GM19351 (cell line): ENCODE measurements around the gene KIAA0319L.

Experiments
- ATAC-seq: cut with Tn5 transposase; IDR thresholded peaks from one replicate; pipeline ENCODE4 v1.9.1; 2021; ENCODE audit warnings: mild to moderate bottlenecking, moderate library complexity; ENCODE audit not compliant: unreplicated experiment

KIAA0319L gene

GRCh38 chr1:35564037-35564883 lies 7.1 kb upstream of the KIAA0319L start:
- no peak for ATAC-seq

- ATAC-seq: no peak
Observed at GRCh38 chr1:35563166-35563565, 6.0 kb upstream of the KIAA0319L start.

- no peak for ATAC-seq
Observed at GRCh38 chr1:35561972-35562680, 4.9 kb upstream of the KIAA0319L start.

GRCh38 chr1:35561297-35561971 lies 4.2 kb upstream of the KIAA0319L start:
- ATAC-seq: no peak

- no peak for ATAC-seq
Observed at GRCh38 chr1:35560256-35561225, 3.3 kb upstream of the KIAA0319L start.

GRCh38 chr1:35559317-35559944 lies 2.2 kb upstream of the KIAA0319L start:
- ATAC-seq: no peak

- no peak for ATAC-seq
Observed at GRCh38 chr1:35558374-35559316, 1.4 kb upstream of the KIAA0319L start.

GRCh38 chr1:35557611-35558373 lies 589 bp upstream of the KIAA0319L start, which contains the start of gene NCDN:
Gene NCDN (plus strand): TSS chr1:35557799. CDS start chr1:35558191, 392 bp downstream.
- peak; percentile 82 for ATAC-seq

- no peak for ATAC-seq
Observed at GRCh38 chr1:35556484-35557117, 602 bp downstream of the KIAA0319L start.

- no peak for ATAC-seq
Observed at GRCh38 chr1:35555601-35556477, 1.4 kb downstream of the KIAA0319L start.

GRCh38 chr1:35555212-35555584 lies 2.0 kb downstream of the KIAA0319L start:
- no peak for ATAC-seq

GRCh38 chr1:35554266-35555211 lies 2.7 kb downstream of the KIAA0319L start:
- no peak for ATAC-seq

- ATAC-seq: no peak
Observed at GRCh38 chr1:35553851-35554250, 3.4 kb downstream of the KIAA0319L start.

- ATAC-seq: no peak
Observed at GRCh38 chr1:35546614-35547013, 10.6 kb downstream of the KIAA0319L start.

- ATAC-seq: no peak
Observed at GRCh38 chr1:35544976-35545375, 12.2 kb downstream of the KIAA0319L start.
